ENCODE measurements around the gene ATP13A3.

The ATP13A3 gene

GRCh38 chr3:194355379-194355778 lies 131.4 kb downstream of the ATP13A3 start:
- no peak overlapping the region for H3K4me3 Mint-ChIP-seq
- DNase-seq: no peak
- no peak overlapping the region for H3K27ac Mint-ChIP-seq
- H3K36me3 Mint-ChIP-seq (ENCODE audit: insufficient read depth): no peaks in the 10 kb centered on the region
- no peak for ATAC-seq (replicated peaks)
- H3K4me1 Mint-ChIP-seq (ENCODE audit: low read depth in 2 of 2): no peaks in the 10 kb centered on the region
- H3K27me3 Mint-ChIP-seq: peaks cover 25 to 45% of the 10 kb centered on the region in 2 donors
- H3K9me3 Mint-ChIP-seq: no peaks in the 10 kb centered on the region

- H3K36me3 Mint-ChIP-seq (ENCODE audit: insufficient read depth): no peaks in the 10 kb centered on the region
- no peaks in the 10 kb centered on the region for H3K9me3 Mint-ChIP-seq
- H3K4me1 Mint-ChIP-seq (ENCODE audit: low read depth in 2 of 2): no peaks in the 10 kb centered on the region
- no peak overlapping the region for H3K27ac Mint-ChIP-seq
- no peak for DNase-seq
- ATAC-seq (replicated peaks): no peak
- H3K27me3 Mint-ChIP-seq: peaks cover 21 to 35% of the 10 kb centered on the region in 2 donors
- no peak overlapping the region for H3K4me3 Mint-ChIP-seq
Observed at GRCh38 chr3:194354315-194354714, 132.5 kb downstream of the ATP13A3 start.
